GM19324 (cell line): ENCODE results near the gene CCNF.
"Not testable (repeated sequence)": the region's sequence is repeated elsewhere in the genome, so short reads cannot be mapped to it uniquely, and the experiment has no call there.

Experiments used
- ATAC-seq: cut with Tn5 transposase; IDR thresholded peaks from one replicate; pipeline ENCODE4 v1.9.1; 2021; ENCODE audit warnings: mild to moderate bottlenecking, moderate library complexity; ENCODE audit not compliant: unreplicated experiment, low FRiP score

The CCNF gene

DNA sequence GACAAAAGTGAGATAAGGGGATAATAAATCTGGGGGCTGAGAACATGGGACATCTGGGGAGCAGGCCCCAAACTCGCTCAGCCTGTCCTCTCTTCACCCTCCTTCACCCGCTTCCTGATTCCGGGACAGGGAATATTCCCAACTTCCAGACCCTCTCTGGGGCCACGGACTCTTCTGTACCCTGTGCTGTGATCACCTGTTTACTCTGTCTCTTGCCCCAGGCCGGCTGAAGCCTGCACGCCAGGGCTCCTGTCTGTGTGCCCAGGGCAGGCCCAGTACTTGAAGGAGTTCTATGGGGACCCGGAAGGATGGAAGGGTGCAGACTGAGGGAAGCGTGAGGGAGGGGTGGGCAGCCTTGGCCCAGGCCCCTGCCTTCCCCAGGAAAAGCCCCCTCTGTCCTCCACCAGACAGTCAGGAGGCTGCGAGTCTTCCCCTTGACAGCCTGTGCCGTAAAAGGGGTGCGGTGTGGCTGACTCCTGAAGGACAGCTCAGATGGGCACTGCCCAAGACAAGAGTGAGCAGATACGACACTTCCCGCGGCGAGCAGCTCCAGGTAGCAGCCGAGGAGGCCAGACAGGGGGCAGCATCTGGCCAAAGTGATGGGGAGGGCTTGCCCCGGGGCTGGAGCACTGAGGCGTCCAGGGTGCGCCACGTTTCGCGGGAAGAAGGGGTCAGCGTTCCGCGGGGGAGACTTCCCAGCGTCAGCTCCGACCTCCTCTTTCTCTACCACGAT lies 1.0 kb upstream of the CCNF start:
- peak; percentile 5 for ATAC-seq

GRCh38 chr16:2428784-2429033 lies 538 bp upstream of the CCNF start:
- no peak for ATAC-seq

- peak; percentile 21 for ATAC-seq
Measured at GRCh38 chr16:2429771-2430663, 770 bp downstream of the CCNF start.

DNA sequence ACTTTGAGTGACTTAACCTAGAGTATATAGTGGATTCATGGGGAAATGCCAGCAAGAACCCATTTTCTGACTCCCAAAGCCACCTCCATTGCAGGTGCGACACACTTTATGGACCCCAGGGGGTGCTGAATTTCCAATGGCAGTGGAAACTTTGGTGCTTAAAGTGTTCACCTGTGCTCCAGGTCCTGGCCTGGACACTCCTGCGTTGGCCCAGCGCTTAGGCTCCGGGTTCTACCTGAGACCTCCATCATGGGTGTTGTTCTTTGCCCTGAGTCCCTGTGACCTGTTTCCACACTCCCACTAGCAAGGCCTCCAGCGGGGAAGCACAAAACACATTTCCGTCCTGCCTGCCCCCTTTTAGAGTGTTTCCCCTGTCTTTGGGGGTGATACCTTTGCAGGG lies 3.0 kb downstream of the CCNF start:
- no peak for ATAC-seq

DNA sequence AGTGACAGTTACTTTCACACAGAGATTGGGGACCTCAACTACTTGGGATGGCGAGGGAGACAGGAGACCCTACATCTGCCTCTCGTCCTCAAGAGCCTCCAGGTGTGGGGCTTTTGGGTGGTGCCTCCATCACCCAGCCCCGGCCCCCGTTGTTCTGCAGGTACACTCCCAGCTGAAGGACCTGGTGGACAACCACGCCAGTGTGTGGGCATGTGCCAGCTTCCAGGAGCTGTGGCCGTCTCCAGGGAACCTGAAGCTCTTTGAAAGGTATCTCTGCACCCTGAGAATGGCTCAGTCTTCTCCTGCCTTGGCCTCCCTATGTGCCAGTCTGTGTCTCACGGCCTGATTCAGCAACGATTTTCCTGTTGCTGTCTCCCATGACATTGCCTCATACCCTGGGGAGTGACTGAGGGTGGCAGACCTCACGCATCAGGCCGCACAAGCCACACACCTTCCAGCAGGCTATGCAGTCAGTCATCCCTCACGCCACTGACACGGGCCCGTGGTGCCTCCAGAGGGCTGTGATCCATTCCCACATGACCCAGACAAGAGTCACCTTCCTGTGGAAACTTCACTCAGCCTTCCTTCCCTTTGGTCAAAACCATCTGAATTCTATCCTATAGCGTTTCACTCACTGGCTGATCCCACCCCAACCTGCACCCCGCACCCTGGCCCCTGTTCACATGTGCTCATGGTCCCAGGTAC lies 3.7 kb downstream of the CCNF start:
- no peak for ATAC-seq

GRCh38 chr16:2435236-2435635 lies 6.0 kb downstream of the CCNF start:
- not testable (repeated sequence) for ATAC-seq

DNA sequence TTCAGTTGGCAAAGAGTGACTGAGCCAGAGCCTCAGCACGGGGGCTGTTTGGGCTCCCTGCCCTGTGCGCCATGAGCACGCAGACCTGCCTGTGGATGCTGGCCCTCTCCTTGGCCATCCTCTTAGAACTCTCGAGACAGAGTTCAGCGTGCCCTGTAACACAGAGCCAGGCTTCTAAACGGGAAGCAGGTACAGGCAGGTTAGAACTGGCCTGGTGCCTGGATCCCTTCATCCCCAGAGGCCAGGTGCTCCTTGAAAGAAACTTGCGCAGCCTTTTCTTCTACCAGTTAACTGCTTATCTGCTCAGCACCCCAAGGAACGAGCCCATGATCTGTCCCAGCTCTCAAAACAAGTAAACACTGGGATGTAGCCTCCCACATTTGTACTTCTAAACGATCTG lies 6.9 kb downstream of the CCNF start:
- ATAC-seq: no peak

DNA sequence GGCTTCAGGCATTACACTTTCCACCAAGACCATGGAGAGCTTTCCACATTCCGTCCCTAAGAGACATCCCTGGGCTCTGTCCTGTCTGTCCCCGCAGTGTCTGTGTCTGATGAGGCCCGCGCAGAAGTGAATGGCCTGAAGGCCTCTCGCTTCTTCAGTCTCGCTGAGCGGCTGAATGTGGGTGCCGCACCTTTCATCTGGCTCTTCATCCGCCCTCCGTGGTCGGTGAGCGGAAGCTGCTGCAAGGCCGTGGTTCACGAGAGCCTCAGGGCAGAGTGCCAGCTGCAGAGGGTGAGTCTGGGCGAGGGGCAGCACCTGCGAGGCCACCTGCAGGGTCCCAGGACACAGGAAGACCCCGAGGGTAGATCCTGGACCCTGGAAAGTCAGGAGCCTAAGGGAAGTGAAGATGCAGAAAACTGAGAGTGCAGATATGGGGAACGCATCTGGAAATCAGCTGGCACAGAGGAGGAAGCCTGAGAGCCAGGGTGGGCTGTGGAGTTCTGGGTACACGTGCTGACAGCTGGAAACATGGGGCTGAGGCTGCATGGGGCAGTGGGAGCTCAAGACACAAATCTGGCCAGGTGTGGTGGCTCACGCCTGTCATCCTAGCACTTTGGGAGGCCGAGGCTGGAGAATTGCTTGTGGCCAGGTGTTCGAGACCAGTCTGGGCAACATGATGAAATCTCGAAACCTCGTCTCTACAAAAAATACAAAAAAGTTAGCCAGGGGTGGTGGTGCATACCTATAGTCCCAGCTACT lies 8.0 kb downstream of the CCNF start:
- no peak for ATAC-seq

- no peak for ATAC-seq
Measured at GRCh38 chr16:2438121-2438520, 8.9 kb downstream of the CCNF start.

- ATAC-seq: no peak
Measured at GRCh38 chr16:2439598-2439997, 10.4 kb downstream of the CCNF start.

- ATAC-seq: not testable (repeated sequence)
Measured at GRCh38 chr16:2441143-2441804, 12.0 kb downstream of the CCNF start.

DNA sequence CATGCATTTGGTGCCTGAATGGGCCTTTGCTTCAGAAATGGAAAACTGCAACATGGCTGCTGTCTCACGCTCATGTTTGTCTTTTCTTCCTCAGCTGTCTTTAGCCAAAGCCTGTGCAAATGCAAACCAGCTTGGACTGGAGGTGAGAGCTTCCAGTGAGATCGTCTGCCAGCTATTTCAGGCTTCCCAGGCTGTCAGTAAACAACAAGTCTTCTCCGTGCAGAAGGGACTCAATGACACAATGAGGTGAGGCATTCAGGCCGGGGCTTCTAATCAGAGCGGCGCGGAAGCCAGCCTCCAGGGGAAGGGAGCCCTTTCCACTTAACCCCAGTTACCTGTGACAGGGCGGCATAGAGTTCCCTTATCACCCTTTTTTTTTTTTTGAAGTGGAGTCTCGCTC lies 14.3 kb downstream of the CCNF start:
- ATAC-seq: no peak

- ATAC-seq: no peak
Measured at GRCh38 chr16:2447920-2448583, 18.8 kb downstream of the CCNF start.

DNA sequence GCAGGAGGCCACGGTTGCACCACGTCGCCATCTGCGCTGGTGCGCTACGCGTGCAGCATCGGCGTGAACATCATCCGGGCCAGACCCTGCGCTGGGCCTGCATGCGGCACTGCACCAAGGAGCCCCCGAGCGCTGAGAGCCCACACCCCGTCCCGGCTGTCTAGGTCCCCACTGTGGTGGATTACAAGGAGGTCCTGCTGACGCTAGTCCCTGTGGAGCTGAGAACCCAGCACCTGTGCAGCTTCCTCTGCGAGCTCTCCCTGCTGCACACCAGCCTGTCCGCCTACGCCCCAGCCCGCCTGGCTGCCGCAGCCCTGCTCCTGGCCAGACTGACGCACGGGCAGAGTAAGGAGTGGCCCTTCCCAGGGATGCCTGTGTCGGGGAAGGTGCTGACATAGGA lies 19.9 kb downstream of the CCNF start:
- ATAC-seq: no peak

DNA sequence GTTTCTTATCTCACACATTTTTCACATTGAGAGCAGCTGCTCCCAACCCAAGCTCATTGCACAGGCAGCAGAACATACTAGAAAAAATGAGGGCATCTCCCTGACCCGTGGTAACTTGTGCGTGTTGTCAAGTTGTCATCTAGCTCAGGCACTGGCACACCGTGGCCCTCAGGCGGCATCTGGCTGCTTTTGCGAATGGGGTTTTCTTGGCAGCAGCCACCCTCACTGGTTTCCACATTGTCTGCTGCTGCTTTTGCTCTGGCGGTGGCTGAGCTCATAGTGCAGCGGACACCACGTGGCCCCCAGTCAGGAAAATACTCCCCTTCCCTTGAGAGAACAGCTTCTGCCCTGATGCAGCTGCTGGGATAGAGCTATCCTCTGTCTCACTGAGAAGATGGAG lies 21.3 kb downstream of the CCNF start:
- no peak for ATAC-seq

DNA sequence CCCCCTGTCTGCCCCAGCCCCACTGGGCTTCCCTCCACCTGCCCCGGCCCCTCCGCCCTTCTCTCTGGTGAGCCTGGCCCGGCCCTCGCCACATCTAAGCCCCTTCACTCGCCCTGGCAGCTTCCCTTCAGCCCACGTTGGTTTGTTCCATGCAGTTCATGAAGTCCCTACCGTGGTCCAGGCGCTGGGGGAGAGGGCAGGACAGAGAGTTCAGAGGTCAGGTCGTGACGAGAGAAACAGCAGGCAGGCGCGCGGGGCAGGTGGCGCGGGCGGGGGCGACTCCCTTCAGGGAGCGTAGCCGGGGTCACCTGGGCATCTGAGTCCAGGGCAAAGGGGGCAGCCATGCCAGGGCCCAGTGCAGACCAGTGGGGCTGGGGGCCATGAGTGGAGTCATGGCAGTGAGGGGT lies 21.7 kb downstream of the CCNF start:
- ATAC-seq: no peak

DNA sequence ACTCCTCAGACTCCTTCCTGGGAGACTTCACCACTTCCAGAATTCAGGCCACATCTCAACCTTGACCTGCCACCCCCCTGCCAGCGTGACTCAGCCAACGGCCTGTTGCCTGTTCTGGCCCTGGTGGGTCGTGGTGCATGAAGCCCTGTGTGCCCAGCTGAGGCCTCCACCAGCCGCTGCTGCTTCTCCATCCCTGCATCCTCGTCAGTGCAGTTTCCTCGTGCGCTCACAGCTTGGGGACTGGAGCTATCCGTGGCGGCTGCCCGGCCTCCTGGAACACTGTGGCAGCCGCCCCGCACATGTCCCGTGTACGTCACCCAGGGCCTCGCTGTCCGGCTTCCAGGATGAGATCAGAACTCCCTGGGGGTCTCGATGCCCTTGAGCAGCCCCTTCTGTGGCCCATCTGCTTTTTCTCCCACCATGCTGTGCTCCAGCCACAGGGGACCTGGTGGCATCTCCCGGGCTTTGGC lies 22.6 kb downstream of the CCNF start:
- no peak for ATAC-seq

GRCh38 chr16:2452650-2453049 lies 23.4 kb downstream of the CCNF start:
- ATAC-seq: no peak

DNA sequence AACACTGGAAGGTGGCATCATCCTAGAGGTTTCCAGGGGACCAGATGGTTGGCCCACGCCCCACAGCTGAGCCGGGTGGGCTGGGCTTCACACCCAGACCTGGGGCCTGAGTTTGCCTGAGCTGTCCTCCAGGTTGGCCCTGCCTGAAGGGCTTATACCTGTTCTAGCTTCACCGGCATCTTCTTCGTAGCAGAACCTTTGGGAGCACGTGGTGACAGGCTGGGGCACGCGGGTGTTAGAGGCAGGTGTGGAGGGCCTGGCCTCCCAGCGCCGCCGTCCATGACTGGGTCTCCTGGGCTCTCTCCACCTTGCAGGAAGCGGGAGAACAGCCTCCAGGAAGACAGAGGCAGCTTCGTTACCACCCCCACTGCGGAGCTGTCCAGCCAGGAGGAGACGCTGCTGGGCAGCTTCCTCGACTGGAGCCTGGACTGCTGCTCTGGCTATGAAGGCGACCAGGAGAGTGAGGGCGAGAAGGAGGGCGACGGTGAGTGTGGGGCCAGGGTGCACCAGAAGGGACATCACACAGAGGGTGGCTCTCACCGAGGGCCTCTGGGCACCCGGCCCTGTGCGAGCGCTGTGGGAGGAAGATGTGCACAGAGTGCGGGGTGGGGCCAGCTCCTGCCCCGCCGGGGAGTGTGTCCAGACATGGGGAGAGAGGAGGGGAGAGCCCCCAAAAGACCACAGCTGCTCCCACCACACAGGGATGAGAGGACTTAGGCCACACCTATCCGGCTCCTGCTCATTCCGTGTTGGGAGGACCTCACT lies 26.0 kb downstream of the CCNF start:
- ATAC-seq: no peak
